HEK293T (cell line): ENCODE measurements around the gene SHISA2.

ENCODE experiments used
- BHLHE40 ChIP-seq: fragments of 450-650 bp; IDR thresholded peaks from 2 replicates; pipeline ENCODE4 v1.6.1; 2016; ENCODE audit warnings: mild to moderate bottlenecking, moderate library complexity, borderline replicate concordance
- CTBP1 ChIP-seq: fragments of 450-650 bp; IDR thresholded peaks from 2 replicates; pipeline ENCODE4 v1.6.1; 2016; ENCODE audit warnings: borderline replicate concordance
- FOXK2 ChIP-seq: fragments of 450-650 bp; IDR thresholded peaks from 2 replicates; pipeline ENCODE4 v1.6.1; 2016; ENCODE audit warnings: mild to moderate bottlenecking
- FOXM1 ChIP-seq: fragments of 450-650 bp; IDR thresholded peaks from 2 replicates; pipeline ENCODE4 v1.6.1; 2017; ENCODE audit warnings: mild to moderate bottlenecking, borderline replicate concordance
- SP1 ChIP-seq: fragments of 450-650 bp; IDR thresholded peaks from 2 replicates; pipeline ENCODE4 v1.6.1; 2017
- SUZ12 ChIP-seq: fragments of 450-650 bp; IDR thresholded peaks from 2 replicates; pipeline ENCODE4 v1.6.1; 2016; ENCODE audit warnings: mild to moderate bottlenecking

DNA sequence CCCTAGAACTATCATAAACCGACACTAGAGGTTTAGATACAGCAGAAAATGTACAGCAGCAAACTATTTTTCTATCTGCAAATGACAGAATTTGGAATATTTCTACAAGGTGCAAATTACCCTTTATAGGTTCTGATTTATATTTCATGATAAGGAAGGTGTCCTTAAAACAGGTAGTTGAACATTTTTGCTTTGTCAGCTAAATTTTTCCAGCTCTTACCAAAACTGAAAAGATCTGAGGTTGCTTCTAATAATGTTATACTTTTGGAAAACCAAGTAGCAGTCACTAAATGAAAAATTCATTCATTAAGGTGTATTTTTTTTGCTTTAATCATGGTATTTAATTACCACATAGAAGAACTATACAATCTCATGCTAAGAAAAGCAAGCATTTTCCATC is 9.0 kb downstream of the SHISA2 start:
- TF ChIP-seq SP1 (no peak), FOXK2 (no peak), SUZ12 (no peak), FOXM1 (no peak), CTBP1 (no peak), BHLHE40 (no peak)
